ENCODE measurements around the gene EYS.
A peak's percentile ranks its signal among the peaks of the same experiment; 100 is the strongest.

Gene EYS

GRCh38 chr6:63926258-63926780 is 1780.7 kb downstream of the EYS start:
- ATAC-seq = no peak
- TF ChIP-seq ESRRG (CRISPR knock-in tag; IDR thresholded peaks at IDR 0.05) = no peak
- TF ChIP-seq RARB (CRISPR knock-in tag; IDR thresholded peaks at IDR 0.05) = no peak
- no peak for TF ChIP-seq ZNF565 (CRISPR knock-in tag; conservative IDR thresholded peaks at IDR 0.05; ENCODE audit: low read depth)
- TF ChIP-seq CSRNP3 (CRISPR knock-in tag; IDR thresholded peaks at IDR 0.05) = no peak
- TF ChIP-seq ZFP3 (CRISPR knock-in tag; IDR thresholded peaks at IDR 0.05) = no peak
- TF ChIP-seq CSDC2 (CRISPR knock-in tag; IDR thresholded peaks at IDR 0.05) = no peak
- TF ChIP-seq TCF4 (CRISPR knock-in tag; IDR thresholded peaks at IDR 0.05; ENCODE audit: borderline replicate concordance) = no peak
- no peak for TF ChIP-seq TOX (CRISPR knock-in tag; IDR thresholded peaks at IDR 0.05; ENCODE audit: borderline replicate concordance)
- TF ChIP-seq ZNF70 (CRISPR knock-in tag; IDR thresholded peaks at IDR 0.05) = no peak
- TF ChIP-seq ISL1 (CRISPR knock-in tag; IDR thresholded peaks at IDR 0.05) = no peak
- TF ChIP-seq, protein P1, sequence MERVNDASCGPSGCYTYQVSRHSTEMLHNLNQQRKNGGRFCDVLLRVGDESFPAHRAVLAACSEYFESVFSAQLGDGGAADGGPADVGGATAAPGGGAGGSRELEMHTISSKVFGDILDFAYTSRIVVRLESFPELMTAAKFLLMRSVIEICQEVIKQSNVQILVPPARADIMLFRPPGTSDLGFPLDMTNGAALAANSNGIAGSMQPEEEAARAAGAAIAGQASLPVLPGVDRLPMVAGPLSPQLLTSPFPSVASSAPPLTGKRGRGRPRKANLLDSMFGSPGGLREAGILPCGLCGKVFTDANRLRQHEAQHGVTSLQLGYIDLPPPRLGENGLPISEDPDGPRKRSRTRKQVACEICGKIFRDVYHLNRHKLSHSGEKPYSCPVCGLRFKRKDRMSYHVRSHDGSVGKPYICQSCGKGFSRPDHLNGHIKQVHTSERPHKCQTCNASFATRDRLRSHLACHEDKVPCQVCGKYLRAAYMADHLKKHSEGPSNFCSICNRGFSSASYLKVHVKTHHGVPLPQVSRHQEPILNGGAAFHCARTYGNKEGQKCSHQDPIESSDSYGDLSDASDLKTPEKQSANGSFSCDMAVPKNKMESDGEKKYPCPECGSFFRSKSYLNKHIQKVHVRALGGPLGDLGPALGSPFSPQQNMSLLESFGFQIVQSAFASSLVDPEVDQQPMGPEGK (CRISPR knock-in tag; IDR thresholded peaks at IDR 0.05; ENCODE audit: borderline replicate concordance) = no peak
- no peak for TF ChIP-seq ZNF8 (CRISPR knock-in tag; IDR thresholded peaks at IDR 0.05)
- TF ChIP-seq GLIS3 (CRISPR knock-in tag; IDR thresholded peaks at IDR 0.05) = no peak

GRCh38 chr6:63923139-63923739 is 1783.8 kb downstream of the EYS start:
- ATAC-seq = peak; percentile 70
- TF ChIP-seq ZNF8 (CRISPR knock-in tag; IDR thresholded peaks at IDR 0.05) (no peak), OSR1 (CRISPR knock-in tag; IDR thresholded peaks at IDR 0.05) (no peak), TOX (CRISPR knock-in tag; IDR thresholded peaks at IDR 0.05; ENCODE audit: borderline replicate concordance) (no peak), PPARA (CRISPR knock-in tag; IDR thresholded peaks at IDR 0.05; ENCODE audit: borderline replicate concordance) (no peak), ARNTL (CRISPR knock-in tag; IDR thresholded peaks at IDR 0.05; ENCODE audit: borderline replicate concordance, low read depth) (no peak), ZC3H10 (CRISPR knock-in tag; IDR thresholded peaks at IDR 0.05) (no peak), ISL1 (CRISPR knock-in tag; IDR thresholded peaks at IDR 0.05) (no peak), ZNF70 (CRISPR knock-in tag; IDR thresholded peaks at IDR 0.05) (no peak), SNAI2 (CRISPR knock-in tag; IDR thresholded peaks at IDR 0.05) (no peak), RARB (CRISPR knock-in tag; IDR thresholded peaks at IDR 0.05) (no peak), BACH2 (CRISPR knock-in tag; IDR thresholded peaks at IDR 0.05; ENCODE audit: borderline replicate concordance) (no peak), CSRNP3 (CRISPR knock-in tag; IDR thresholded peaks at IDR 0.05) (no peak), ZNF565 (CRISPR knock-in tag; conservative IDR thresholded peaks at IDR 0.05; ENCODE audit: low read depth) (no peak), ZFP3 (CRISPR knock-in tag; IDR thresholded peaks at IDR 0.05) (no peak), ESRRG (CRISPR knock-in tag; IDR thresholded peaks at IDR 0.05) (no peak), CSDC2 (CRISPR knock-in tag; IDR thresholded peaks at IDR 0.05) (no peak), GLIS3 (CRISPR knock-in tag; IDR thresholded peaks at IDR 0.05) (no peak), CREB5 (CRISPR knock-in tag; IDR thresholded peaks at IDR 0.05; ENCODE audit: low read depth) (no peak)
- TF ChIP-seq, protein P2, sequence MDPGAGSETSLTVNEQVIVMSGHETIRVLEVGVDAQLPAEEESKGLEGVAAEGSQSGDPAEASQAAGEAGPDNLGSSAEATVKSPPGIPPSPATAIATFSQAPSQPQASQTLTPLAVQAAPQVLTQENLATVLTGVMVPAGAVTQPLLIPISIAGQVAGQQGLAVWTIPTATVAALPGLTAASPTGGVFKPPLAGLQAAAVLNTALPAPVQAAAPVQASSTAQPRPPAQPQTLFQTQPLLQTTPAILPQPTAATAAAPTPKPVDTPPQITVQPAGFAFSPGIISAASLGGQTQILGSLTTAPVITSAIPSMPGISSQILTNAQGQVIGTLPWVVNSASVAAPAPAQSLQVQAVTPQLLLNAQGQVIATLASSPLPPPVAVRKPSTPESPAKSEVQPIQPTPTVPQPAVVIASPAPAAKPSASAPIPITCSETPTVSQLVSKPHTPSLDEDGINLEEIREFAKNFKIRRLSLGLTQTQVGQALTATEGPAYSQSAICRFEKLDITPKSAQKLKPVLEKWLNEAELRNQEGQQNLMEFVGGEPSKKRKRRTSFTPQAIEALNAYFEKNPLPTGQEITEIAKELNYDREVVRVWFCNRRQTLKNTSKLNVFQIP (CRISPR knock-in tag; IDR thresholded peaks at IDR 0.05; ENCODE audit: borderline replicate concordance, low read depth) = no peak

- ATAC-seq = no peak
- TF ChIP-seq ZC3H10 (CRISPR knock-in tag; IDR thresholded peaks at IDR 0.05) = no peak
- TF ChIP-seq CSRNP3 (CRISPR knock-in tag; IDR thresholded peaks at IDR 0.05) = no peak
- TF ChIP-seq BACH2 (CRISPR knock-in tag; IDR thresholded peaks at IDR 0.05; ENCODE audit: borderline replicate concordance) = no peak
These were observed 1787.4 kb downstream of the EYS start for GRCh38 chr6:63919556-63920110.

All from SK-N-SH treated with all-trans-retinoic acid at 6 μM for 48 hours (cell line).